GM19099 (cell line): ENCODE results near the gene RPL7A.

Experiments used
- POLR2A ChIP-seq: IDR thresholded peaks from 3 replicates; pipeline ENCODE4 v1.6.1; 2011; ENCODE audit warnings: low read depth; ENCODE audit not compliant: insufficient read length; ENCODE audit errors: extremely low read depth

RPL7A gene

DNA sequence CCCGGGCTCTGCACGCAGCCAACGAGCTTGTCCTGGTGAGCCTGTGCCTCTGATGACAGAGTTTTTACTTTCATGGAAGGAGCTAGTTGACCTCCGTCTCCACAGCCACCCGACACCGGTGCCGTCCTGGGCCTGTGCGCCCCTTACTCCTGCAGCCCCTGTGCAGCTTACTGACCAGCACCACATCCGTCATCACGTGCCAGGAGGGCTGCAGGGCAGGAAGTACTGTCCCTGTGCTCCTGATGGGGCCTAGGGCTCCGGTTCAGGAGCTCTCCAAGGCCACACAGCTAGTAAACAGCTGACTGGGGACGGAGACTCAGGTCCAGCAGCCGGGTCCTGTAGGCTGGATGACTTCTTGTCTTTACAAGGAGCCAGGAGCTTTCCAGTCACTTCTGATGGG is 38.3 kb downstream of the RPL7A start:
- no peak for TF ChIP-seq POLR2A

DNA sequence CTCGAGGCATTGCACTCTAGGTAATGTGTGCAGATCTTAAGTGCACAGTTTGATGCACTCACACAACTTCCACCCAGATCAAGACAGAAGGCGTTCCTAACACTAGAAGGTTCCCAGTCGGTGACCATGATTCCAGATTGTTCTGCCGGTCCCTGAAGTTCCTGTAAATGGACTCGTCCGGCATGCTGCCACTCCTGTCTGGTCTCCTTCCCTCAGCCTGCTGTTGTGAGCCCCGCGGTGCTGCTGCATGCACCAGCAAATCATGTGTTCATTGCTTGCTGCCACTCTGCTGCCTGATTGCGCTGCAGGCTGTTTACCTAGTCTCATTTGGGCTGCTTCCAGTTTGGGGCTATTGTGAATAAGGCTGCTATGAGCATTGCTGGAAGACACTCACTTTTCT is 39.7 kb downstream of the RPL7A start:
- no peak for TF ChIP-seq POLR2A

DNA sequence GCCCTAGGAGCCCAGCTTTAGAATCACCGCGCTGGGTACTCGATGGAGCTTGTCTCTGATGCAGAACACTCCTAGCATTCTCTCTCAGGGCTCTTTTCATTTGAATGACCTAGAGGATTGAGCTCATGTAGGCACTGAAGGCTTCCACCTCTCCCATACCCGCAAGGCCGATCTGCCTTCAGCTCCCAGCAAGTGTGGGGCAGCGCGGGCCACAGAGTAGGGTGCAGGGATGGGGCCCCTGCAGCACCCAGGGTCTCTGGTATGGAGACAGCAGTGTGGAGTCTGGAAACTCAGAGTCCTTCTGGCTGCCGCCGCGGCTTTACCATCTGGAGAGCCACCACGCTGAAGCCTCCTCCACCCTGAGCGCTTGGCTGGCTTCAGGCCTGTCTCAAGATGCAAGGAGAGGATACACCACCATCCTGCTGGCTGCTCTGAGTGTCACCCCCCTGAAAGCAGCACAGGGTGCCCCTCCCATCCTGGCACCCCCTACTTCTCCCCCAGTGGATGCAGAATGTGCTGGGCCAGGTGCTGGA is 41.1 kb downstream of the RPL7A start:
- no peak for TF ChIP-seq POLR2A

DNA sequence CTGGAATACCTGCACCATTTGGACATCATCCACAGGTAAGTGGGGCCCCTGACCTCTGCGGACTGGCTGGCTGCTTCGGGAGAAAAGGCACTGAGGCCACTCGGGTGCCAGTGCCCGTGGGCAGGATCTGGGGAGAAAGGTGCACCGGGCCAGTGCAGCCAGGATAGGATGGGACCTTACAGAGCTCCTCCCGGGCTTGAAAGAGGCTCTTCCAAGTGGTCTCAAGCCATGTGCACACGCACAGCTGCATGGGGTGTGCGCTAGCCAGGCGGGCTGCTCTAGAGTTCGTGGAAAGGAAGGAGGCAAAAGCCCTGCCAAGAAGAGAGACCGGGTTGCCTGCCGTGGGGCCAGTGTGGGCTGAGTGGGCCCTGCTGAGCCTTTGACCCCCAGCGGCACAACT is 41.5 kb downstream of the RPL7A start:
- no peak for TF ChIP-seq POLR2A

DNA sequence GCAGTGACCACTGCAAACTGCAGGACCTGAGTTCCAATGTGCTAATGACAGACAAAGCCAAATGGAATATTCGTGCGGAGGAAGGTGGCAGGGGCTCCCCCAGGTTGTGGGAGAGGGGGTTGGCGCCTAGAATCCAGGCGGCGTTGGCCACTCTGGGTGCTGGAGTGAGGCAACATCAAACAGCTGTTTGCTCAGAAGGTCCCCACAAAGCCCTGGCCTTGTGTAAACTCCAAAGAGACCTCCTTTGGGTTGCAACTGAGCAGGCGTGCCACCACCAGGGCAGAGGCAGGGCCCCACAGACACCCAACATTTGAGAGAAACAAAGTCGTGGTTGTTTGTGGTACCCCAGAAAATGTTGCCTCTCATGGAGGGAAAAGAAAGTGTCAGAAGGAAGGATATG is 42.7 kb downstream of the RPL7A start:
- no peak for TF ChIP-seq POLR2A

DNA sequence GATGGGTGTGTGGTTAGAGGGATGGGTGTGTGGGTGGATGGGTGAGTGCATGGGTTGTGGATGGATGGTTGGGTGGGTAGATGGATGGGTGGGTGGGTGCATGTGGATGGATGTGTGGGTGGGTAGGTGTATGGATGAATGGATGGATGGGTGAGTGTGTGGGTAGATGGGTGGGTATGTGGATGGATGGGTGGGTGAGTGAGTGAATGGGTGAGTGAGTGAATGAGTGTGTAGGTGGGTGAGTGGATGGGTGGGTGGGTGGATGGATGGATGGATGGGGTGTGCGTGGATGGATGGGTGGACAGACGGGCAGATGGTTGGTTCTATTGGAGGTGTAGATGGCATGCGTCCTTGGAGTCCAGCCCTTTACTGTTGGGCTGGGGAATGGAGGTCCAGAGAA is 45.4 kb downstream of the RPL7A start:
- no peak for TF ChIP-seq POLR2A

DNA sequence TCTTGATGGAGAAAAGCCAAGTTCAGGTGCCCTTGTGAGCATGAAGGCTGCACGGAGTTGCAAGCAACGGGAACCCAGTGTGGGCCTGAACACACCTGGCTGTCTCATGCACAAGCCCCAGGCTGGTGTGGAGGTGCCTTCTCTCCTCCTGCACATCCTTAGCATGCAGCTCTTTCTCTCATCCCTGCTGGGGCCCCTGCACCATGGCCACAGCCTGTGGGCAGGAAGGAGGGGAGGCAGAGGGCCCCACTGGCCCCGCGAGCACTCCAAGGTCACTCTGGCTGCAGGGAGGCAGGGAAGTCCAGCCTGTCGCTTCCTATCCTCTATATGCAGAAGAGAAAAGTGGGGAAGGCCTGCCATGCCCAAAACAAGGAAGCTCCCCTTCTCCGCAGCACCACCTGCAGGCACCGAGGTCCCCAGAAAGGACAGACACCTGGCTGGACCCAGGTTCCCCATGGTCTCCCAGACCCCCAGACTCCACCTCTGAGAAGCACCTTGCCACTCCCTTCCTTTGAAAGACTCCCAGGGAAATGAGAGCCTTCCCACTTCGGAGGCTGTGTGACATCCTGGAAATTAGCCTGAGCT is 46.8 kb downstream of the RPL7A start:
- TF ChIP-seq POLR2A, result no peak

DNA sequence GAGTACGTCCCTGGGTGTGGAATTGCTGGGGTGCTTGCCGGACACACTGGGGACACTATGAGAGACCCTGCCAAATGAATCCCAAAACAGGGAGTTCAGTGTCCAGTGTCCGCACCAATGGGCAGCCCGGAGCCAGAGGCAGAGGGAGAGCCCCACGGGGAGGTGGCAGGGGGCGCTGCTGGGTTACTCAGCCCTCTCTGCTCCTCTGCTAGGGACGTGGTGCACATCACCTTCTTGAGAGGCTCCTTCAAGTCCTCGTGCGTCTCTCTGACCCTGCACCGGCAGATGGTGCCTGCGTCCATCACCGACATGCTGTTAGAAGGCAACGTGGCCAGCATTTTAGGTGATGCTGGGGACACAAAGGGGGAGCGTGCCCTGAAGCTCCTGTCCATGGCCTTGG is 48.9 kb downstream of the RPL7A start:
- no peak for TF ChIP-seq POLR2A

DNA sequence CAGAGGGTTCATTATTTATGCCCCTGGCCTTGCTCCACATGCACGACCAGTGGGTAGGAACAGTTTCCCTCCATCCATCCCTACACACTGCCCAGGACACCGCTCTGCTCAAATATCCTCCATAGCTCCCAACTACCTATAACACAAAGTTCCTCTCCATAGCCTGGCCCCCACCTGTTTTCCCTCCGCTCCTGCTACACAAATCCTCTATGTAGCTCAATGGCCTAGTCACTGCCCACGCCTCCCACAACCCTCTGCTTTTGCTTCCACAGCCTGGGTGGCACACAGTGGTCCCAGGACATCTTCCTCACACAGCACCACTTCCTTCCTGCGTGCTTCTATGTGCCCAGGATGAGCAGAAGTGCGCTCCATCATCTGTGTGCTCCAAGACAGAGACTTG is 49.4 kb downstream of the RPL7A start:
- TF ChIP-seq POLR2A, result no peak

DNA sequence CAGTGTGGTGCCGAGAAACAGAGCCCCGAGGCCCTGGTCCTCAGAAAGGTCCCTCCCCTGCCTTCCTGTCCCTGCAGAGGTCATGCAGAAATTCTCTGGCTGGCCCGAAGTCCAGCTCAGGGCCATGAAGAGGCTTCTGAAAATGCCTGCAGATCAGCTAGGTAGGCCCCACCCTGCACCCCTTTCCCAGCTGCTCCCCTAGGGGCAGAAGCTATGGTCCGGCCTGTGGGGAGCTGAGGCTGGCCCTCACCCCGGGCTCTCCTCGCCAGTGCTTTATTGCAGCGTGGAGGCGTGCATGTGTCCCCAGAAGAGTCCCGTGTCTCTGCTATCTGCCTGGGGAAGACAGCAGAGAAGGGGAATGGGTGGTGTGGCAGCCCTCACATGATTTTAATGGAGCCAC is 49.9 kb downstream of the RPL7A start:
- no peak for TF ChIP-seq POLR2A

DNA sequence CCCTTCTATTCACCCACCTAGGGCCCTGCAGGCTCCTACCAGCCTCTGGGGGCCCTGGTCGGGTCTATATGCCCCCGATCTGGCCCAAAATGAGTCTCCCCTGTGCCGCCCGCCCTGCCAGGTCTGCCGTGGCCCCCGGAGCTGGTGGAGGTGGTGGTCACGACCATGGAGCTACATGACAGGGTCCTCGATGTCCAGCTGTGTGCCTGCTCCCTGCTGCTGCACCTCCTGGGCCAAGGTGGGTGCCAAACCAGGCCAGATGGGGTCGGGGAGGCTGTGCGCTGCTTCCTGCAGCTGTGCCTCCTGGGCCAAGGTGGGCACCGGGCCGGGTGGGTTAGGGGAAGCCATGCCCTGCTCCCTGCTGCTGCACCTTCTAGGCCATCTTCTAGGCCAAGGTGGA is 52.3 kb downstream of the RPL7A start:
- TF ChIP-seq POLR2A, result no peak
